ENCODE data around the gene MLLT3. TPM values are rescaled to one million over a fixed set of nuclear protein-coding genes. Genes with fewer than 3 reads are reported as not detected.

Gene MLLT3
- total RNA-seq, 1 donor from 2014 or later = 35.1 TPM

GRCh38 chr9:20495098-20495497, 127.2 kb downstream of the MLLT3 start:
- no peaks in the 10 kb centered on the region for H3K9me3 Mint-ChIP-seq (ENCODE audit: unreplicated experiment)
- H3K27ac Mint-ChIP-seq (ENCODE audit: unreplicated experiment) = no peak overlapping the region
- no peak overlapping the region for H3K4me3 Mint-ChIP-seq (ENCODE audit: unreplicated experiment)
- Histone ChIP-seq H2AFZ (ENCODE audit: low read depth, low read length) (no peak overlapping the region), H3K4me2 (ENCODE audit: low read length) (no peak overlapping the region), H4K20me1 (ENCODE audit: insufficient read depth, low read length) (peaks cover 4% of the 10 kb centered on the region), H3K4me1 (ENCODE audit: insufficient read depth, low read length) (no peaks in the 10 kb centered on the region), H3K27me3 (ENCODE audit: insufficient read depth, low read length) (no peaks in the 10 kb centered on the region), H3K9me3 (ENCODE audit: insufficient read depth, low read depth, low read length) (no peaks in the 10 kb centered on the region), H3K27ac (ENCODE audit: low read depth, low read length) (no peak overlapping the region), H3K36me3 (ENCODE audit: insufficient read depth, low read length) (no peaks in the 10 kb centered on the region), H3K4me3 (ENCODE audit: insufficient read depth, low read depth, low read length) (no peak overlapping the region), H3K9ac (ENCODE audit: low read length) (no peak overlapping the region), H3K79me2 (ENCODE audit: insufficient read depth, low read length) (no peaks in the 10 kb centered on the region)
- no peaks in the 10 kb centered on the region for H3K27me3 Mint-ChIP-seq (ENCODE audit: low read depth, unreplicated experiment)
- TF ChIP-seq EZH2 (IDR thresholded peaks at IDR 0.05; ENCODE audit: insufficient read depth, low read length) (no peak), CTCF (IDR thresholded peaks at IDR 0.05; ENCODE audit: insufficient read depth, low read depth, low read length) (no peak)
- no peaks in the 10 kb centered on the region for H3K36me3 Mint-ChIP-seq (ENCODE audit: low read depth, unreplicated experiment)
- FAIRE-seq (no peak), DNase-seq (ENCODE audit: low read depth) (no peak)
- H3K4me1 Mint-ChIP-seq (ENCODE audit: low read depth, unreplicated experiment) = peaks cover 8% of the 10 kb centered on the region

GRCh38 chr9:20494035-20494434, 128.3 kb downstream of the MLLT3 start:
- Histone ChIP-seq H3K27me3 (ENCODE audit: insufficient read depth, low read length) (no peaks in the 10 kb centered on the region), H2AFZ (ENCODE audit: low read depth, low read length) (no peak overlapping the region), H3K27ac (ENCODE audit: low read depth, low read length) (no peak overlapping the region), H4K20me1 (ENCODE audit: insufficient read depth, low read length) (peaks cover 4% of the 10 kb centered on the region), H3K79me2 (ENCODE audit: insufficient read depth, low read length) (no peaks in the 10 kb centered on the region), H3K36me3 (ENCODE audit: insufficient read depth, low read length) (no peaks in the 10 kb centered on the region), H3K9ac (ENCODE audit: low read length) (no peak overlapping the region), H3K9me3 (ENCODE audit: insufficient read depth, low read depth, low read length) (no peaks in the 10 kb centered on the region), H3K4me2 (ENCODE audit: low read length) (no peak overlapping the region), H3K4me3 (ENCODE audit: insufficient read depth, low read depth, low read length) (no peak overlapping the region), H3K4me1 (ENCODE audit: insufficient read depth, low read length) (no peaks in the 10 kb centered on the region)
- Mint-ChIP-seq H3K27ac (ENCODE audit: unreplicated experiment) (no peak overlapping the region), H3K36me3 (ENCODE audit: low read depth, unreplicated experiment) (no peaks in the 10 kb centered on the region), H3K4me1 (ENCODE audit: low read depth, unreplicated experiment) (peaks cover 7% of the 10 kb centered on the region), H3K4me3 (ENCODE audit: unreplicated experiment) (no peak overlapping the region), H3K27me3 (ENCODE audit: low read depth, unreplicated experiment) (no peaks in the 10 kb centered on the region), H3K9me3 (ENCODE audit: unreplicated experiment) (no peaks in the 10 kb centered on the region)
- no peak for DNase-seq (ENCODE audit: low read depth)
- TF ChIP-seq EZH2 (IDR thresholded peaks at IDR 0.05; ENCODE audit: insufficient read depth, low read length) (no peak), CTCF (IDR thresholded peaks at IDR 0.05; ENCODE audit: insufficient read depth, low read depth, low read length) (no peak)
- peak; percentile 32 for FAIRE-seq

- H4K20me1 ChIP-seq (ENCODE audit: insufficient read depth, low read length) = peaks cover 4% of the 10 kb centered on the region
- no peaks in the 10 kb centered on the region for H3K36me3 ChIP-seq (ENCODE audit: insufficient read depth, low read length)
- H2AFZ ChIP-seq (ENCODE audit: low read depth, low read length) = no peak overlapping the region
- FAIRE-seq (no peak), DNase-seq (ENCODE audit: low read depth) (no peak)
- H3K79me2 ChIP-seq (ENCODE audit: insufficient read depth, low read length) = no peaks in the 10 kb centered on the region
- H3K4me1 ChIP-seq (ENCODE audit: insufficient read depth, low read length) = no peaks in the 10 kb centered on the region
- no peaks in the 10 kb centered on the region for H3K27me3 ChIP-seq (ENCODE audit: insufficient read depth, low read length)
- H3K9me3 ChIP-seq (ENCODE audit: insufficient read depth, low read depth, low read length) = no peaks in the 10 kb centered on the region
- H3K9me3 Mint-ChIP-seq (ENCODE audit: unreplicated experiment) = no peaks in the 10 kb centered on the region
- H3K27me3 Mint-ChIP-seq (ENCODE audit: low read depth, unreplicated experiment) = no peaks in the 10 kb centered on the region
- H3K27ac ChIP-seq (ENCODE audit: low read depth, low read length) = no peak overlapping the region
- H3K27ac Mint-ChIP-seq (ENCODE audit: unreplicated experiment) = no peak overlapping the region
- TF ChIP-seq EZH2 (IDR thresholded peaks at IDR 0.05; ENCODE audit: insufficient read depth, low read length) = no peak
- TF ChIP-seq CTCF (IDR thresholded peaks at IDR 0.05; ENCODE audit: insufficient read depth, low read depth, low read length) = no peak
- peaks cover 10% of the 10 kb centered on the region for H3K4me1 Mint-ChIP-seq (ENCODE audit: low read depth, unreplicated experiment)
- H3K36me3 Mint-ChIP-seq (ENCODE audit: low read depth, unreplicated experiment) = no peaks in the 10 kb centered on the region
- H3K9ac ChIP-seq (ENCODE audit: low read length) = no peak overlapping the region
- no peak overlapping the region for H3K4me3 ChIP-seq (ENCODE audit: insufficient read depth, low read depth, low read length)
- H3K4me2 ChIP-seq (ENCODE audit: low read length) = no peak overlapping the region
- H3K4me3 Mint-ChIP-seq (ENCODE audit: unreplicated experiment) = no peak overlapping the region
These were observed 129.5 kb downstream of the MLLT3 start for GRCh38 chr9:20492772-20493171.
